Stomach (tissue), 4 donors: ENCODE results near the gene RUNX1.

Source experiments
- POLR2A ChIP-seq, 4 donors: fragments of 450-650 bp; IDR thresholded peaks; one replicate each; pipeline ENCODE4 v1.6.1; 2016; ENCODE audit warnings: antibody characterized with exemption in 4 of 4, control low read depth in 2 of 4, mild to moderate bottlenecking in 1 of 4, moderate library complexity in 1 of 4
- POLR2AphosphoS5 ChIP-seq, 3 donors: sonication (generic); formaldehyde crosslinking; IDR thresholded peaks; one replicate each; pipeline ENCODE4 v1.6.1; 2016; ENCODE audit warnings: antibody characterized with exemption in 3 of 3
- TF ChIP-seq, protein P1 (sequence below), 7 experiments: fragments of 450-650 bp in 4 of 7; fragments of 200-600 bp in 3 of 7; sonication (generic) in 3 of 7; IDR thresholded peaks; one replicate each; pipeline ENCODE4 v1.5.1; 2016 to 2019; ENCODE audit warnings: antibody characterized with exemption in 7 of 7, control low read depth in 2 of 7, mild to moderate bottlenecking in 1 of 7

DNA sequence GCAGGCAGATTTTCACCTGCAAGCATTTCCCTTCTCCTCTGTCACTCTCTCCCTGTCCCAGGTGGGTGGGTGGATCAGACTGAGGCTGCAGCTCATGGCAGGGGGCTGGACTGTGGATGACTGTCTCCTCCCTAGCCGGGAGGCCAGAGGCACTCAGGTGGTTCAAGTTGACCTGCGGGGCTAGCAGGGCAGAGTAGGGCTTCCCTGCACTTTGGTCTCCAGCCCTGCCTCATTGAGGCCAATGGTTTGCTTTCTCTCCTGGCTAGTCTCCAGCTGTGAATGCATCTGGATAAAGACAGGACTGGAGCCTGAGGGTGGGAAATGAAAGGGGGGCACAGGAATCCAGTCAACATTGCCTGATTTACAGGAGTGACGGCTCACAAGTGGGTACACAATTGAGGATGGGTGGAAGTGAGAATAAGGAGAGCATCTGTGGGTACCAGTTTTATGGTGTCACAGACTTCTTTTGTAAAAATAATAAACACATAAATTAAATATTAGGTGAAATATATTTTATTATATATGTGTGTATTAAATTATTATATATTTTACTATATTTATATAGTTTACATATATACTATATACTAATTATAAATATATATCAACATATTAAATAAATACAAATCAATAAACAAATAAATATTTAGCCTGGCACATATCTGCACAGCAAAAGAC is 25.6 kb downstream of the RUNX1 start:
- no peak for TF ChIP-seq POLR2A (IDR thresholded peaks at IDR 0.05)
- no peak for TF ChIP-seq POLR2AphosphoS5 (IDR thresholded peaks at IDR 0.05)
- TF ChIP-seq, protein P1, sequence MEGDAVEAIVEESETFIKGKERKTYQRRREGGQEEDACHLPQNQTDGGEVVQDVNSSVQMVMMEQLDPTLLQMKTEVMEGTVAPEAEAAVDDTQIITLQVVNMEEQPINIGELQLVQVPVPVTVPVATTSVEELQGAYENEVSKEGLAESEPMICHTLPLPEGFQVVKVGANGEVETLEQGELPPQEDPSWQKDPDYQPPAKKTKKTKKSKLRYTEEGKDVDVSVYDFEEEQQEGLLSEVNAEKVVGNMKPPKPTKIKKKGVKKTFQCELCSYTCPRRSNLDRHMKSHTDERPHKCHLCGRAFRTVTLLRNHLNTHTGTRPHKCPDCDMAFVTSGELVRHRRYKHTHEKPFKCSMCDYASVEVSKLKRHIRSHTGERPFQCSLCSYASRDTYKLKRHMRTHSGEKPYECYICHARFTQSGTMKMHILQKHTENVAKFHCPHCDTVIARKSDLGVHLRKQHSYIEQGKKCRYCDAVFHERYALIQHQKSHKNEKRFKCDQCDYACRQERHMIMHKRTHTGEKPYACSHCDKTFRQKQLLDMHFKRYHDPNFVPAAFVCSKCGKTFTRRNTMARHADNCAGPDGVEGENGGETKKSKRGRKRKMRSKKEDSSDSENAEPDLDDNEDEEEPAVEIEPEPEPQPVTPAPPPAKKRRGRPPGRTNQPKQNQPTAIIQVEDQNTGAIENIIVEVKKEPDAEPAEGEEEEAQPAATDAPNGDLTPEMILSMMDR (IDR thresholded peaks at IDR 0.05), result no peak
